Endometrium (tissue), 2 donors: ENCODE measurements around the gene FUT7.

Experiments
- FAIRE-seq: peaks from 2 replicates; lab custom pipeline; 2012; peaks lifted over from hg19 to GRCh38; lab: Jason Lieb, UNC
- donor health status: control.
- donor health status: control.

FUT7 gene

GRCh38 chr9:137001857-137002645 is 29.8 kb downstream of the FUT7 start:
- no peak for FAIRE-seq

GRCh38 chr9:137000177-137000930 is 31.5 kb downstream of the FUT7 start:
- FAIRE-seq = no peak

GRCh38 chr9:136997830-136998234 is 34.1 kb downstream of the FUT7 start:
- FAIRE-seq = no peak

GRCh38 chr9:136997371-136997770 is 34.5 kb downstream of the FUT7 start:
- no peak for FAIRE-seq

- no peak for FAIRE-seq
These were observed 35.3 kb downstream of the FUT7 start, which contains the start of gene CLIC3 for GRCh38 chr9:136996361-136997292. Gene CLIC3 (minus strand): TSS chr9:136996568. CDS start chr9:136996543, 25 bp downstream.

GRCh38 chr9:136995772-136996311 is 36.0 kb downstream of the FUT7 start:
- no peak for FAIRE-seq

GRCh38 chr9:136995362-136995761 is 36.5 kb downstream of the FUT7 start:
- FAIRE-seq = no peak

GRCh38 chr9:136994888-136995230 is 37.0 kb downstream of the FUT7 start:
- no peak for FAIRE-seq

- no peak for FAIRE-seq
These were observed 37.6 kb downstream of the FUT7 start for GRCh38 chr9:136994180-136994887.

GRCh38 chr9:136992819-136993369 is 39.0 kb downstream of the FUT7 start:
- FAIRE-seq = no peak

GRCh38 chr9:136991993-136992818 is 39.7 kb downstream of the FUT7 start, which contains the start of gene PAXX:
Gene PAXX (plus strand): TSS chr9:136992422. CDS start chr9:136992444, 22 bp downstream.
- no peak for FAIRE-seq

- FAIRE-seq = no peak
These were observed 41.5 kb downstream of the FUT7 start for GRCh38 chr9:136990242-136990911.

- FAIRE-seq = no peak
These were observed 43.0 kb downstream of the FUT7 start for GRCh38 chr9:136988872-136989271.

GRCh38 chr9:136985853-136986252 is 46.0 kb downstream of the FUT7 start:
- FAIRE-seq = no peak

- FAIRE-seq = no peak
These were observed 46.8 kb downstream of the FUT7 start for GRCh38 chr9:136985027-136985602.

- no peak for FAIRE-seq
These were observed 47.3 kb downstream of the FUT7 start for GRCh38 chr9:136984464-136985026.

- no peak for FAIRE-seq
These were observed 48.1 kb downstream of the FUT7 start for GRCh38 chr9:136983656-136984314.

- no peak for FAIRE-seq
These were observed 48.7 kb downstream of the FUT7 start for GRCh38 chr9:136983167-136983566.
